Measurements from ENCODE around the gene DNAAF8.

Gene DNAAF8

DNA sequence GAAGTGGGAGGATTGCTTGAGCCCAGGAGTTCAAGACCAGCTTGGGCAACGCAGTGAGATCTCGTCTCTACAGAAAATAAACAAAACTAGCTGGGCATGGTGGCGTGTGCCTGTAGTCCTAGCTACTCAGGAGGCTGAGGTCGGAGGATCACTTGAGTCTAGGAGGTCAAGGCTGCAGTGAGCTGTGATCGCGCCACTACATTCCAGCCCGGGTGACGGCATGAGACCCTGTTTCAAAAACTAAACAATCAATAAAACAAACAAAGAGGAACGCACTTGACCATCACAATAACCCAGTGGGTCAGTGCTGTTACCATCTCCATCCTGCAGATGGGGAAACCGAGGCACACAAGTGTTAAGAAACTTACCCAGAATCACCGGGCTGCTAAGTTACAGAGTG is 18.9 kb downstream of the DNAAF8 start:
- no peak for DNase-seq (ENCODE audit: low spot score)

DNA sequence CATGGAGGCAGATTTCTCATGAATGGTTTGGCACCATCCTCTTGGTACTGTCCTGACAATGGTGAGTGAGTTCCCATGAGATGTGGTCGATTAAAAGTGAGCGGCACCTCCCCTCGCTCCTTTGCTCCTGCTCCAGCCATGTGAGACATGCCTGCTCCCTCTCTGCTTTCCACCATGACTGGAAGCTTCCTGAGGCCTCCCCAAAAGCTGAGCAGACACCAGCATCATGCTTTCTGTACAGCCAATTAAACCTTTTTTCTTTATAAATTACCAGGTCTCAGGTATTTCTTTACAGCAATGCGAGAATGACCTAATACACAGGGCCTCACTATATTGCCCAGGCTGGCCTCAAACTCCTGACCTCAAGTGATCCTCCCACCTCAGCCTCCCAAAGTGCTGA is 20.5 kb downstream of the DNAAF8 start:
- DNase-seq (ENCODE audit: low spot score), result no peak

DNA sequence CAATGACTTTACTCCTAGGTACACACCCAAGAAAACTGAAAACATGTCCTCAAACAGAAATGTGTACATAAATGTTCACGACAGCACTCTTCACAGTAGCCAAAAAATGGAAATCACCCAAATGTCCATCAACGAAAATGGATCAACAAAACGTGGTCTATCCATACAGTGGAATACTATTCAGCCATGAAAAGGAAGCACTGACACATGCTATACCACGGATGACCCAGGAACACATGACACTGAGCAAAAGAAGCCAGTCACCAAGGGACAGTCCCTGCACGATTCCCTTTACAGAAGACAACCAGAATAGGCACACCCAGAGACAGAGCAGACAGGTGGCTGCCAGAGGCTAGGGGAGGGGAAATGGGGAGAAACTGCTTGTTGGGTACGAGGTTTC is 21.4 kb downstream of the DNAAF8 start:
- no peak for DNase-seq (ENCODE audit: low spot score)

DNA sequence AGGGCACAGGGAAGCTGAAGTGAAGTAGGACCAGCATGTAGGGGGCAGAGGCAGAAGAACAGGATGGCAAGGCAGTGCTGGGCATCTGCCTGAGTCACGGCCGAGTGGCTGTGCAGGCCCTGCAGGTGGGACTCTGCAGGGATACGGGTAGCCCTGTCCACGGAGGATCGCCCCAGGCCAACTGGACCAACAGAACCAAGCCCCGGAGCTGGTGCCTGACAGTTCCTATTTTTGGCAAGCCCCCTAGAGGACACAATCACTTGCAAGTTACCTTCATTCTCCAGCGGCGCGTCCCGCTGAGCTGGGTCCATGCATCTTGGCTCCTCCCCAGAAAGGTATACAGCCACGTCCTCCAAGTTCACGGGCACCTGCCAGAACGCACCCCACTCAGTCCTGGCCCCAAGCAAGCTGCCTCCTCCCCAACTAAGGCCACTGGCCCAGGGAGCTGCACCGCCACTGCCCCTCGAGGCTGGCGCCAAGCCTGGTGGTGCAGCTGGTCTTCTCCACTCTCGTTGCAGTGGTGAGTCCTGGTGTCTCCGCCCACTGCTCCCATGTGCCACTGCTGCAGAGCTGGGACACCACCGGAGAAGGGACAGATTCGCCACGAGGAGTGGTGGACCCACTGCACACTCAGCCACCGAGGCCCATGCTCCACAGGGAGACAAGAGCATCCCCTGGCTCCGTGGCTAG is 26.0 kb downstream of the DNAAF8 start:
- no peak for DNase-seq (ENCODE audit: low spot score)

DNA sequence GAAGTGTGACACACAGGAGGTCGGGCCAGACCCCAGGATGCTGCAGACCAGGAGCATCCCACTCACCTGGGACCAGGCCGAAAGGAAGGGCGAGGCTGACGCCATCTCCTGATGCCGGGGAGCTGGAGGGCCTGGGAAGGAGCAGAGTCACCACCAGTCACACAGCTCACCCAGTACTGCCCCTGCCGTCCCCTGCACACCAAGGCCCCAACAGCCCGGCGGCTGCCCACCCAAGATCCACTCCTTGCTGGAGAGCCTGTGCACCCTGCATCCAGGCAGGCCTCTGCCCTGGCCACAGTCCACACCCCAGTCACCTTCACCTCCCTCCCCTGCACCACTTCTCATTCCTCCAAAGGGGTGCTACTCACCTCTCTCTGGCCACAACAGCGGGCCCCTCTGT is 27.9 kb downstream of the DNAAF8 start:
- no peak for DNase-seq (ENCODE audit: low spot score)

DNA sequence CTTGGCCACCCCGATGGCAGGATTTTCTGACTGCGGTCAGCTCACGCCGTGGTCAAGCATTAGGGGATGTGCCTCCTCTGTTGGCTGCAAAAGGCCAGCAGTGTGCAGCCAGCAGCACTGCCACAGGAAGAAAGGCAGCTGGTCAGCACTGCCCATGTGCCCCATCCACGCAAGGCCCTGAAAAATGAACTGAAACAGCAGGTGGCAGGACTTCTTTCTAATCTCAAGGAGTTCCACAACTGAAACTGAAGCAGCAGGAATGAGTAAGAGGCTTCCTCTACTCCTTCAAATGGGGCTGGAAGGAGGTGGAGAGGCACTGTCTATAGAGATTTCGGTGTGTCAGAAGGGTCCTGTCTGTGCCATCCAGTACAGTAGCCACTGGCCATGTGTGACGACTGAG is 29.5 kb downstream of the DNAAF8 start:
- no peak for DNase-seq (ENCODE audit: low spot score)

DNA sequence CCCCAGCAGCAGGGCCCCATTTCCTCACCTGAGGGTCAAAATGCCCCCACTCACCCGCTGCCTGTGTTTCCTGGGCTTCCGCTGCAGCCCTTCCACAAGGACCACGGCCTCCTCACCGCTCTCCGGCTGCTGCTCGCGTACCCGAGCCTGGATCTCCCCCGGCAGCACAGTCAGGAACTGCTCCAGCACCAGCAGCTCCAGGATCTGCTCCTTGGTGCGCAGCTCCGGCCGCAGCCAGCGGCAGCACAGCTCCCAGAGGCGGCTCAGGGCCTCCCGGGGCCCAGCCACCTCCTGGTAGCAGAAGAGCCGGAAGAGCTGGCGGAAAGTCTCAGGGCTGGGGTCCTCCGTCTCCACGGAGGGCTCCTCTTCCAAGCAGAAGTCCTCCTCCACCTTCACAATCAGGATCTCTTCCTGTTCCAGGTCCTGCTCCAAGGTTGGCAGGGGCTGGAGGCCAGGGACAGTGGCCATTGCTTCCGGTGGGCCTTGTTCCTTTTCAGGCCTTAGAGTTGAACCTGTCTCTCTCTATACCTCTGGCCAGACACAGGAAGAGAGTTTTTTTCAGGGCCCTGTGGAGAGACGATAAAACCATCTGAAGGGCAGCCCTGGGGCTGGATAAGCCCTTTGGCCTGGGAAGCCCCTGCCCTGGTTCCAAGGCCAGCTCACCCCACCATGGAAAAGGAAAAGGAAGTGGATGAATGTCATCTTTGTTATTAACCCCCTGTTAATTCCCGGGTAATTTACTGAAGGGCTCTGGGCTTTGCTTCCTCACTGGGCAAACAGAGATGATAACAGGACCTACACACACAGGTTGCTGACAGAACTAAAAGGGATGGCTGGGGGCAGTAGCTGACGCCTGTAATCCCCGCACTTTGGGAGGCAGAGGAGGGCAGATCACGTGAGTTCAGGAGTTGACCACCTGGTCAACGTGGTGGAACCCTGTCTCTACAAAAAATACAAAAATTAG is 31.5 kb downstream of the DNAAF8 start:
- no peak for DNase-seq (ENCODE audit: low spot score)

DNA sequence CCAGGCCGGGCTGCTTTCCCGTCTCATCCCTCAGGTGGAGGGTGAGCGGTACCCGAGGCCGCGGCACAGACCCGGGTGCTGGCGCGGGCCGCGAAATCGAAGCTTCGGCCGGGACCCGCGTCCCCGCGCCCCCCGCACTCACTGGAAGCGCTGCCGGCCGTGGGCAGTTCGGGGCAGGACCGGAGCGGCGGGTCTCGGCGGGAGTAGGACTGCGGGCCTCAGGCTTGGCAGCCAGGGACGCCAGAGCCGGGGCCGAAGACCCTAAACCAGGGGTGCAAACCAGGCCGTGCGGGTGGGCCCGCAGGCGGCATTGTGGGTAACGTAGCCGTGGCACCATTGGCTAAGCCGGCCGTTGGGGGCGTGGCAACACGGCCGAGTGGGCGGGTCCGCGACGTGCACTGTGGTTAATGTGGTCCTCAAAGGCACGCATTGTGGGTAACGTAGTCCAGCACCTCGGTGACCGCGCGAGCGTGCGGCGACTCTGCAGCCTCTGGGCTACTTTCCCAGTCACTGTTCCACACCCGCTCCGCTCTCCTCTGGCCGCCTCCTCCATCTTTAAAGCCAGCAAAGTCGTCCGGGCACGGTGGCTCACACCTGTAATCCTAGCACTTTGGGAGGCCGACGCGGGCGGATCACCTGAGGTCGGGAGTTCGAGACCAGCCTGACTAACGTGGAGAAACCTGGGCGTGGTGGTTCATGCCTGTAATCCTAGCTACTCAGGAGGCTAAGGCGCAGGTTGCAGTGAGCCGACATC is 32.7 kb downstream of the DNAAF8 start, which contains the start of gene ZNF500:
TSS of gene ZNF500 (minus strand) at position 288 of the 754 bp plus-strand sequence. CDS start 1,184 bp downstream, outside the sequence.
- DNase-seq (ENCODE audit: low spot score), result peak; percentile 97

DNA sequence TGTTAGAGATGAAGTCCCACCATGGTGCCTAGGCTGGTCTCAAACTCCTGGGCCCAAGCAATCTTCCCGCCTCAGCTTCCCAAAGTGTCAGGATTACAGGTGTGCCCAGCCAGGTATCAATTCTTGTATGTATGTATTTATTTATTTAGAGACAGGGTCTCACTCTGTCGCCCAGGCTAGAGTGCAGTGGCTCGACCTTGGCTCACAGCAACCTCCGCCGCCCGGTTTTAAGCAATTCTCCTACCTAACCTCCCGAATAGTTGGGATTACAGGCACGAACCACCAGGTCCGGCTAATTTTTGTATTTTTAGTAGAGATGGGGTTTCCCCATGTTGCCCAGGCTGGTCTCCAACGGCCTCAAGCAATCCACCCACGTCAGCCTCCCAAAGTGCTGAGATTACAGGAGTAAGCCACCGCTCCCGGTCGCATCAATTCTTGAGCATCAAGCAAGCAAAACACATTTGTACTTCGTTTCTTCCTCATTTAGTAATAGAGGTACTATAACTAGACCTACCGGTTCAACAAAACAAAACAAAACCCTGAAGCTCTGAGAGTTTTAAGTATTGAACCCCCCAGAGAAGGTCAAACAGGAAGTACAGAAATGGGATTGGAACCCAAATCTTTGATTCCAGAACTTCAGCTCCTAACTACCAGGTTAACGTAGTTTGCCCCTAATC is 33.7 kb downstream of the DNAAF8 start:
- no peak for DNase-seq (ENCODE audit: low spot score)

DNA sequence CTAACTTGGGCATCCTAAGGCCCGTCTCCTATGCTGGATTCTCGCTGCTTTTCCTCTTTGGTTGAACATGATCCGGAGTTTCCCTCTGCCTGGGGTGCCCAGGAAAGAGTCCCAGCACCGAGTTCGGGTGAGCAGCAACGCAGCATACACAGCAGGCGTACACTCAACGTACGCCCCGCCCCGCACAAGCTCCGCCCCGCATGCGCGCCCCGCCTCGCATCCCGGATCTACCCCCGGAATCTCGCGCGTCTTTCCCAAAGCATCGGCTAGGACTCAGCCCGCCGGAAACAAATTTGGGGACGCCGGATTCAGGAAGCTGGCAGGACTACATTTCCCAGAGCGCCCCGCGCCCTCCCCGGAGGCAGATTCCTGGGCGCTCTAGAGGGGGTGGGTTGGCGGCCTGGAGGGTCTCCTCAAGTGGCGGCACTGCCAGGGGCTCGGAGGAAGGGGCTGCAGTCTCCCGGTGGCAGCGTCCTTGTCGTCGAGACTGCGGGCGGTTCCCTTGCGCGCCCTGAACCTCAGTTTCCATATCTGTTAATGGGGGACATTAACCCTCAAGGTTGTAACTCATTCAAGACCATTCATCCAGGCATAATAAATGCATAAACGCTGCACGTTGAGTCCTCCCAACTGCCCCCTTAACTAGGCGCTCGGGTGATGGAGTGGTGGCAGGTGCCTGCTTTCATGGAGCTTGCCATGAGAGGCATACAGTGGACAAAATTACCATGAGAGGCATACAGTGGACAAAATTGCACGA is 34.4 kb downstream of the DNAAF8 start:
- peak; percentile 90 for DNase-seq (ENCODE audit: low spot score)

DNA sequence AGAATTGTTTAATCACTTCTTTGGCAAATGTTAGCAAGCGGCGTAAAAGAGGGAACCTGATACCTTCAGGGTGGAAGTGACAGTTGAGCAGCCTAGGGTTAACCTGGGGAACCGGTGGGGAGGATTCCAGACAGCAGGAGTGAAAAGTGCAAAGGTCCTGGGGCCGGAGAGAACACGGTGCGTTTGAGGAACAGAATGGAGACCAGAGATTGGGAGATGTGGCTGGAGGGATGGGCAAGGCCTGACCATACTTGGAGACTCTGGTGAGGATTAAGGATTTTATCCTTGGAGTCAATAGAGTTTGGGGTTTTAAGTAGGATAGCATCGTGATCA is 34.9 kb downstream of the DNAAF8 start:
- DNase-seq (ENCODE audit: low spot score), result no peak

DNA sequence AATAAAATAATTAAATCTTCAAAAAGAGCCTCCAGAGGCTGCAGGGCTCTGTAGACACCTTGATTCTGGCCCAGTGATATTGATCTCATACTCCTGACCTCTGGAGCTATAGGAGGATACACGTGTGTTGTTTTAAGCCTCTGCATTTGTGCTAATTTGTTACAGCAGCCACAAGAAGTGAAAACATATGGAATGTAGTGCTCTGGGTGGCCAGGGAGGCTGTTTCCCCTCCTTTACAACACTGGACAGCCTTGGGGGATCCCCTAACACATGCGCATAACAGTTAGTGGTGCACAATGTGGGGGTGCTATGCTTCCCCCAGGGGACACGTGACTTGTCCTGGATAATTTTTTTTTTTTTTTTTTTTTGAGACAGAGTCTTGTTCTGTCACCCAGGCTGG is 37.3 kb downstream of the DNAAF8 start:
- no peak for DNase-seq (ENCODE audit: low spot score)

DNA sequence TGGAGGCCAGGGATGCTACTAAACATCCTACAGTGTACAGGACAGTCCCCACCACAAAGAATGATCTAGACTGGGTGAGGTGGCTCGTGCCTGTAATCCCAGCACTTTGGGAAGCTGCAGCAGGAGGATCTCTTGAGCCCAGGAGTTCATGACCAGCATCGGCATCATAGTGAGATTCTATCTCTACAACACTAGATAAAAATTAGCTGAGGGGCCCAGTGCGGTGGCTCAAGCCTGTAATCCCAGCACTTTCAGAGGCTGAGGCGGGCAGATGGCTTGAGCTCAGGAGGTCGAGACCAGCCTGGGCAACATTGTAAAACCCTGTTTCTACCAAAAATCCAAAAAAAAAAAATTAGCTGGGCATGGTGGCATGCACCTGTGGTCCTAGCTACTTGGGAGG is 38.0 kb downstream of the DNAAF8 start:
- DNase-seq (ENCODE audit: low spot score), result no peak

DNA sequence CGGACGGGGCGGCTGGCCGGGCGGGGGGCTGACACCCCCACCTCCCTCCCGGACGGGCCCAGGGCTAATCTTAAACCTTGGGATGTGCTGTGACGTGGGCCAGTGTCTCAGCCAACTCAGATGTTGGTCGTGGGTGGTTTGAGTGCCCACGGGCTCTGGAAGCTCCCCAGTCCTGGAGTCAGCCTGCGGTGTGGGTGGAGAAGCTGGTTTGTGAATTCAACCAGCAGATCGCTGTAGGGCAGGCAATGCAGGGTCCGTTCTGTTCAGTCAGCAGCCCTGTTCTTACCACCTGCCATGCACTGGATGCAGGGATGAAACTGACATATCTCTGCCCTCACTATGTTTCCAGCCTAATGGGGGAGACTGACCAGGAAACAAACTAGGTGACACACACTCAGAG is 40.7 kb downstream of the DNAAF8 start:
- DNase-seq (ENCODE audit: low spot score), result no peak

DNA sequence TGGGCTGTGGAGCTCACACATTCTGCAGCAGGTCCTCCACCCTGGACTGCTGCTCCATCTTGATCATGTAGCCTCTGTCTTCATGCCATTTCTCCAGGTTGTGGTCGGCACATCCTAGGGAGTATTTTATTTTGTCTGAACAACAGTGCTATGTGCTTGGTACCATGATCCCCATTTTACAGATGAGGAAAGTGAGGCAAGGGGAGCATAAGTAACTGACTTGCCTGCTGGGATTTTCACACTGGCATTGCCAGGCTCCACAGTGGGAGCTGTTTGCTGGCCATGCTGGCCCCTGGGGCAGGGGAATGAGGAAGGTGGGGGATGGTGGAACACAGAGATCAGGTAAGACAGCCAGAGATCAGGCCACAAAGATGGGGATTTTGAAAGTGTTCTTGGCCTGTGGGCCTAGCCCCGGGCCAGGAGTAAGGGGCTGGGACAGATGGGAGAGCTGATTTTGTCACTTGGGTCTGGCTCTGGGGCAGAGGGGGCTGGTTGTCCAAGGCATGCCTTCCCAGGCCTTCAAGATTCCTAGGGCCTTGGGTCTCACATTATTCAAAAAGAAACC is 41.9 kb downstream of the DNAAF8 start:
- DNase-seq (ENCODE audit: low spot score), result no peak

DNA sequence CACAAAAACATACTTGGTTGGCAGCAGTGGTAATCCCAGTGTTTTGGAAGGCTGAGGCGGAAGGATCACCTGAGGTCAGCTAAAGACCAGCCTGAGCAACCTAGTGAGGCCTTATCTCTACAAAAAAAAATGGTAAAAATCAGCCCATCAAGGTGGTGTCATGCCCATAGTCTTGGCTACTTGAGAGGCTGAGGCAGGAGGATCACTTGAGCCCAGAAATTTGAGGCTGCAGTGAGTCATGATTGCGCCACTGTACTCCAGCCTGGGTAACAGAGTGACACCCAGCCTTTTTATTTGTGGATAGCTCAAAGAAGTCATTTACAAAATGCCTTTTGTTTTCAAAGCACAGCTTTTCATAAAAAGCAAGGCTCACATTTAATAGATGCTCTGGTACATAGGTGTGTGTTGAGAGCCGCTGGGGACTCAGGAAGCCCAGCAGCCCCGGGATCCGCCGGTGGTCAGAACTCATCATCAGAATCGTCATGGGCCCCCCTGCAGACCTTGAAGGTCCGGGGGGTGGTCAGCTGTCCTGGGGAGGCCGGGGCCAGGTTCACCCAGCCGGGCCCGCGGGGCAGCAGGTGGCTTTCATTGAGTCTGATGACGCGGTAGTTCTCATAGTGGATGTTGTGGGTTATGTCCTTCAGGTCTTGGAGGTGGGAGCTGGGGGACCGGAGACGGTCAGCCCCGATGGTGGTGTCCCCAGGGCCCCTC is 43.2 kb downstream of the DNAAF8 start:
- DNase-seq (ENCODE audit: low spot score), result no peak

DNA sequence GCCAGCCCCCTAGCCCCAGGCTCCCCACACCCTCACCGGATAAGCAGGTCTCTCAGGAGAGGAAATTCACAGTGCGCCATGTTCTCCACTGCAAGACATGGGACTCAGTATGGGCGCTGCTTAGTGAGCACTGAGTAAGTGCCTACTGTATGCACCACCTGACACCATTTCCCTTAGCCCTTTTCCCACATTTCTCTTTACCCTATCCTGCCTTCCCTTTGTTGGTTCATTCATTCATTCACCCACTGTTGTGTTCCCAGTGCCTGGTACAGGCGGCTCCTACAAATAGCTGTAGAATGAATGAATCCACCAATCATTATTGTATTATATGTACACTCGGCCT is 43.7 kb downstream of the DNAAF8 start:
- DNase-seq (ENCODE audit: low spot score), result no peak

DNA sequence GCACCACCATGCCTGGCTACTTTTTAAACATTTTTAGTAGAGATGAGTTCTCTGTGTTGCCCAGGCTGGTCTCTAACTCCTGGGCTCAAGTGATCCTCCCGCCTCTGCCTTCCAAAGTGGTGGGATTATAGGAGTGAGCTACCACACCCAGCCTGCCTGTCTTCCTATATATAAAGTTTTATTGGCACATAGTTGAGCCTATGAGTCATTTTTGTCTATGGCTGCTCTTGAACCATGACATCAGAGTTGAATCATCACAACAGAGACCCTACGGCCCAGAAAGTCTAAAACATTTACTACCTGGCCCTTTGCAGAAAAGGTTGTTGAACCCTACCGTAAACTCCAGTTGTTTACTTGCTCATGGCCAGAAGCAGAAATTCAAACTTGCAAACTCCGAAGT is 45.9 kb downstream of the DNAAF8 start:
- DNase-seq (ENCODE audit: low spot score), result no peak

DNA sequence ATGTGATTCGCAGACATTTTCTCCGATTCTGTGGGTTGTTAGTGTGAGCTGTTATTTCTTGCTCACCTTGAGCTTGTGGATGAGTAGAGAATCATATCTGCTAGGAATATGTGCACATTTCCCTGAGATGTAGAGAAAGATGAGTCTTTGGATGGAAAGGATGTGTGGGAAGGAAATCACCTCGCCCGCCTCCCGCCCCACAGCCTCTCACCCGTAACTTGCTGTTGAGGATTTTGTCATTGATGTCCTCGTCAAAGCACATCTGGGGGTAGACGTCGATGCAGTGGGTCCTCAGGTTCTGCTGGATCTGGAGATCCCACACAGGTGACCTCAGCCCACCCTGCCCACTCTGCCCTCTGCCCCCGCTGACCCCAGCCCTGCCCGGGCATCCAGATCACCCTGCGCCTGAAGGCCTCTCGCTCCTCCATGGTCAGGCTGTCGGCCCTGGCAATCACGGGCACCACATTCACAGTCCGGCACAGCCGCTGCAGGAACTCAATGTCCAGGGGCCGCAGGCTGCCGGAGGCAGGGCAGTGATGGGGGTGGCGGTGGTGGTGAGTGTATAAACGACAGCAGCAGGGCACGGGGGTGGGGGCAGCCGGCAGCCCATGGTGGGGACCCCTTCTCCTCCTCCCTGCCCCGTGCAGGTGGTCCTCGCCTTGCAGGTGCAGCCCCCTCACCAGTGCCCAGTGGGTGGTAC is 49.1 kb downstream of the DNAAF8 start:
- DNase-seq (ENCODE audit: low spot score), result no peak

DNA sequence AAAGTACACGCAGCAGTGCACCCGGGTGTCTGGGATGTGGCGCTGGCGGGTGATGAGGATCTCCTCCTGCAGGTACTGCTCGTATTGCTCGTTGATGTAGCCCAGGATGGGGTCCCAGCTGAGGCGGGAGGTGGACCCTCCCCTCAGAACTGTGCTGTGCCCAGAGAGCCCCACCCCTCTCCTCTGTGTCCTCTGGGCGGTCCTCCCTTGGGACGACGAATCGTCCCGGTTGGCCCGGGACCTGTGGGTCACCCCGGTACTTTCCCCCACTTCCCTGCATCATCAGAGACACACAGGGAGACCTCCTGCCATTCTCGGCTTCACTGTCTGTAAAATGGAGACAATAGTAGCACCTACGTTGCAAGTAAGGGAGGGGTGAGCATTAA is 49.6 kb downstream of the DNAAF8 start:
- no peak for DNase-seq (ENCODE audit: low spot score)

Measured in CD4-positive, alpha-beta T cell treated with Interleukin-2 at 100 ng/mL for 4 hours (primary cell).